ENCODE data around the gene SSRP1. TPM values are rescaled to one million over a fixed set of nuclear protein-coding genes. Genes with fewer than 3 reads are reported as not detected.
"Not testable (repeated sequence)": the region's sequence is repeated elsewhere in the genome, so short reads cannot be mapped to it uniquely, and the experiment has no call there.

The SSRP1 gene
- total RNA-seq, 1 donor, result 83.2 TPM

DNA sequence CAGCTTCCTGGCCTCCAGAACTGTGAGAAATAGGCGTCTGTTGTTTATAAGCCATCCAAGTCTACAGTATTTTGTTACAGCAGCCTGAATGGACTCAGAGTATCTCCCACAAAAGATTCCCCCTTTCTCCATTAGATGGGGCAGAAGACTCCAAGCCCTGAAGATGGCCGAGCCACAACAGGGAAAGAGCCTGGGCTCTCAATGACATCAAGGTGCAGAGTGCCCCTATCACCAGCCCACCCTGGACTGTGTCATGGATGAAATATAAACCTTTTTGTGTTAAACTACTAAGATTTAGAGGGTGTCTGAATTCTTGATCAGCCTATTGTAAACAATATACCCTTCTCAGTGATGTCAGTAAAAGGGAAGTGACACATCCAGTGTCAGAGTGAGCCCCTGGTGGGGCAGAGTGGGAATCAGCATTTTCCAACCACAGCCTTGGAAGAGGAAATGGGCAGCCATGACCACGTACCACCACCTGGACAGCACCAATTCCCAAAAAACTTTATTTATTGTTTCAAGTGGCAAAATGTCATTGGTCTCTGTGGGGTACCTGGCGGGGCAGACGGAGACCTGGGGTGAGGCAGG, 36.4 kb downstream of the SSRP1 start:
- DNase-seq (ENCODE audit: low read depth), result no peak
- no peak overlapping the region for H3K4me3 ChIP-seq (ENCODE audit: low read depth, low read length)
- TF ChIP-seq, protein P1, sequence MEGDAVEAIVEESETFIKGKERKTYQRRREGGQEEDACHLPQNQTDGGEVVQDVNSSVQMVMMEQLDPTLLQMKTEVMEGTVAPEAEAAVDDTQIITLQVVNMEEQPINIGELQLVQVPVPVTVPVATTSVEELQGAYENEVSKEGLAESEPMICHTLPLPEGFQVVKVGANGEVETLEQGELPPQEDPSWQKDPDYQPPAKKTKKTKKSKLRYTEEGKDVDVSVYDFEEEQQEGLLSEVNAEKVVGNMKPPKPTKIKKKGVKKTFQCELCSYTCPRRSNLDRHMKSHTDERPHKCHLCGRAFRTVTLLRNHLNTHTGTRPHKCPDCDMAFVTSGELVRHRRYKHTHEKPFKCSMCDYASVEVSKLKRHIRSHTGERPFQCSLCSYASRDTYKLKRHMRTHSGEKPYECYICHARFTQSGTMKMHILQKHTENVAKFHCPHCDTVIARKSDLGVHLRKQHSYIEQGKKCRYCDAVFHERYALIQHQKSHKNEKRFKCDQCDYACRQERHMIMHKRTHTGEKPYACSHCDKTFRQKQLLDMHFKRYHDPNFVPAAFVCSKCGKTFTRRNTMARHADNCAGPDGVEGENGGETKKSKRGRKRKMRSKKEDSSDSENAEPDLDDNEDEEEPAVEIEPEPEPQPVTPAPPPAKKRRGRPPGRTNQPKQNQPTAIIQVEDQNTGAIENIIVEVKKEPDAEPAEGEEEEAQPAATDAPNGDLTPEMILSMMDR (IDR thresholded peaks at IDR 0.05; ENCODE audit: insufficient read depth, low read length), result no peak

DNA sequence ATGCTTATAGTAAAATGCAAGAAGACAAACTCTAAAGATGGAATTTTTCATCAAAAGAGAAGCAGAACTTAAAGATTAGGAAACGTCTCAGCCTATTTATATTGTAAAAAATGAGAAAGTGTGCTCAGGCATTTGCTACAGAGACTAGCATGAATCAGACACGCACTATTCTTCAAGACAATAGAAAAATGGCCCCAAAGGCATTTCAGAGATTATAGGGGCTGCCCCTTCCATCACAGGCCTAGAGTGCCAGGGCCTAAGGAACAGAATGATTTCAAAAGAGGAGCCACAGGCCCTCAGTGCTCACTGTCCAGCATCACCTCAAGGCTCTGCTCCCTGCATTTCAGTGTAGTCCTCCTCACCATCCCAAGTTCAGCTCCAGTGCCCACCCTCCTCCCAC, 38.5 kb downstream of the SSRP1 start:
- H3K4me3 ChIP-seq (ENCODE audit: low read depth, low read length), result no peak overlapping the region
- no peak for DNase-seq (ENCODE audit: low read depth)
- TF ChIP-seq, protein P1 (IDR thresholded peaks at IDR 0.05; ENCODE audit: insufficient read depth, low read length), result no peak

DNA sequence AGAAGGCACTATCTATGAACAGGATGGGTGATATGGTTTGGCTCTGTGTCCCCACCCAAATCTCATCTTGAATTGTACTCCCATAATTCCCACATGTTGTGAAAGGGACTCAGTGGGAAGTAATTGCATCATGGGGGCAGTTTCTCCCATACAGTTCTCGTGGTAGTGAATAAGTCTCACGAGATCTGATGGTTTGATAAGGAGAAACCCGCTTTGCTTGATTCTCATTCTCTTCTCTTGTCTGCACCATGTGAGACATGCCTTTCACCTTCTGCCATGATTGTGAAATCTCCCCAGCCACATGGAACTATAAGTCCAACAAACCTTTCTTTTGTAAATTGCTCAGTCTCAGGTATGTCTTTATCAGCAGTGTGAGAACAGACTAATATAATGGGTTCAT, 39.5 kb downstream of the SSRP1 start:
- DNase-seq (ENCODE audit: low read depth); H3K4me3 ChIP-seq (ENCODE audit: low read depth, low read length): not testable (repeated sequence)

DNA sequence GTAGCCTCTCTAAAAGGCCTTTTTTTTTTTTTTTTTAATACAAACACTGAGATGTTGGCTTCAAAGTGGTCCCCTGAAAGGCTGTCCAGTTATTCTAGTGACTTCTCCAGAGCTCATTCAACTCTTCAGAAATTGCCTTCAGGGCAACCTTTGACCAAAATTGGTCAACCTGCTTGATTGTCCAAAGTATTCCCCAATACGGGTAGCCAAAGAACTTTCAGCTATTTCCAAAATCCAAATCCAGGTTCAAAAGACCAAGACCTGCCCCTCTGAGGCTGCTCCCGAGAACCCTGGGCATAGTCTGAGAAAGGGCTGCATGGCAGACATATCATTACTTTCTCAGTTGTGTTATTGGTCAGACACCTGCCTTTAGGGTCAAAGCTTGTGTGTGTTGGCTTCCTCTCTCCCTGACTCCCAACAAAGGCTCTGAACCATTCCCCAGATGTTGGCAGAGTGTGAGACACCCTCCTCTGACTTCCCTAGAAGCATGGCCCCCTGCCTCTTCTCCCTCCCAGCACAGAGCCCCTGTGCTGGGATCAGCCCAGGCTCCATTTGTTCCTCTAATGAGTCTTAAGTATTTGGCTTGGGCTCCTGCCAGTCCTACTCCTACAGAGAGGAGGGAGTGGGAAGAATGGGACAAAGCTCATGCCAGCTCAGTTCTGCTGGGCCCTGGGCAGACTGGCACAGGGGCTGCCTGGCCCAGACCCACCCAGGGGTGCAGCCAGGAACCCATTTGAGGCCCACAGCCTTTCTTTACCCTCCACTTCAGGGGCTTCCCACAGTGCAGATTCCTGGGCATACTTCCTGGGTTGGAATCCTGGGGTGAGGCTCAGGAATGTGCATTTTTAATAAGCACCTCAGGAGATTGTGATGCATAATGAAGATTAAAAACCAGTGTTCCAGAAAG, 41.2 kb downstream of the SSRP1 start:
- TF ChIP-seq, protein P1 (IDR thresholded peaks at IDR 0.05; ENCODE audit: insufficient read depth, low read length), result no peak
- no peak overlapping the region for H3K4me3 ChIP-seq (ENCODE audit: low read depth, low read length)
- DNase-seq (ENCODE audit: low read depth), result peak; percentile 72

DNA sequence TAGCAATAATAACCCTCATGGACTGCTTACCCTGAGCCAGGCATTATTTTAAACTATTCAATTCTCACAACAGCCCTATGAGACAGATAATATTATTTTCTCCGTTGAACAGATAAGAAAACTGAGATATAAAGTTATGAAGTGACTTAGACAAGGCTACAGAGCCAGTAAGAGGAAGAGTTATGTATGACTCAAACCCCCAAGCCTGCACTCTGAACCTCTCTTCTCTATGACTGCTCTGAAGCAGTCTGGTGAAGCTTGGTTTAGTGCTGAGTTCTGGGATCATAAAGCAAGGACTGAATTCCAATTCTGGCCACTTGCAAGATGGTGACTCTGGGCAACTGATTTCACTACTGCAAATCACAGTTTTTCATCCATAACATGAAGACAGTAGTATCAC, 45.4 kb downstream of the SSRP1 start:
- TF ChIP-seq, protein P1 (IDR thresholded peaks at IDR 0.05; ENCODE audit: insufficient read depth, low read length), result no peak
- DNase-seq (ENCODE audit: low read depth), result peak; percentile 69

DNA sequence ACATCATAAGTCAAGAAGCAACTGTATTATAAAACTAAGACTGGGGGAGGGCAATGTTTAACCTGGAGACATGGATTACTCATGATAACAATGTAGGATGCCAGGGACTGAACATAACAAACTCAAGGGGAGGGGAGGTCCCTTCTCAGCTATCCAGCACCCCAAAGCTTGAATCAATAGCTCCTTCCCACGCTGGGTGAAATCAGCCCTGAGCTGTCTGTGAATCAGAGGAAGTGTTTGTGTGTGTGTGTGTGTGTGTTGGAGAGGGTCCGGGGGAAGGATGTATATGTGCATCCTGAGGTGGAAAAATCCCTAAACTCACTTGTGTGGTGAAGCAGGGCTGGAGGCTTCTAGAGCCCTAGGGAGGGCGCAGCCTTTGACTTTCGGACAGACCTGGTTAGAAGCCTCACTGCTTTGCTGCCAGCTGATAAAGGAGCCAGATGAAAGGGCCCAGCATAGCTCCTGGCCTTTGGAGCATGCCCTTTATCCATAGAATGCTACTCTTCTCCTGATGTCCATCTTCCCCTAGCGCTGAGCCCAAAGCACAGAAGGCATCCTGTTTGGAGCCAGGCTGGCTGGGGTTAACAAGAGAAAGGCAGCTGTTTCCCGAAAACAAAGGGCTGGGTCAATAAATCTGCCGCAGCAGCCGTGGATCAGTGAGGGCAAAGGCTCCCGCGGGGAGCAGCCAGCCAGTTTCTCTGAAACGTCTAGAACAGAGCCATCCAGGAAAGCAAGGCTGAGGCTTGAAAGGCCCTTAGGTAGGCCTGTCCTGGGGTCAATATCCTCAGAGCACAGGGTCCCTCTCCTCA, 46.7 kb downstream of the SSRP1 start:
- TF ChIP-seq, protein P1 (IDR thresholded peaks at IDR 0.05; ENCODE audit: insufficient read depth, low read length), result no peak
- DNase-seq (ENCODE audit: low read depth), result peak; percentile 84
- H3K4me3 ChIP-seq (ENCODE audit: low read depth, low read length), result no peak overlapping the region

More for the DNA sequence above, 45.4 kb downstream of the SSRP1 start:
- no peak overlapping the region for H3K4me3 ChIP-seq (ENCODE audit: low read depth, low read length)

DNA sequence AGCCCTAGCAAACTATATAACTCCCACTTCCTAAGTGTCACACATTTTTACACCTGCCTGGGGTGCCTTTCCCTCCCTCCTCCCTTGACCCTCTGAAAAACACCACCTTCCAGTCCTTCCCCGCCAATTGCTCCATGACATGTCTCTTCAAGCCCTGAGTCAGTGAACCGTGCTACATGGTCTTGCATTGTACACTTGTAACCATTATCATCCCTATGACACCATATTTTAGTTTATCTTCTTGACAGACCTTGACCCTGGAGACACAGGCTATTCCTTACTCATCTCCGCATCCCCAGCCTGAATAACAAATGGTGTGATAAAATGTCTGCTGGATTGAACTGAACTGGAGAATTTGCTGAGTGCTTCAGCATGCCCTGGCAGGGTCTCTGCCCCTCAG, 47.8 kb downstream of the SSRP1 start:
- H3K4me3 ChIP-seq (ENCODE audit: low read depth, low read length), result no peak overlapping the region
- DNase-seq (ENCODE audit: low read depth), result no peak
- TF ChIP-seq, protein P1 (IDR thresholded peaks at IDR 0.05; ENCODE audit: insufficient read depth, low read length), result no peak

Measured in fibroblast of the aortic adventitia (primary cell).